ENCODE data around the gene CADM1.

DNA sequence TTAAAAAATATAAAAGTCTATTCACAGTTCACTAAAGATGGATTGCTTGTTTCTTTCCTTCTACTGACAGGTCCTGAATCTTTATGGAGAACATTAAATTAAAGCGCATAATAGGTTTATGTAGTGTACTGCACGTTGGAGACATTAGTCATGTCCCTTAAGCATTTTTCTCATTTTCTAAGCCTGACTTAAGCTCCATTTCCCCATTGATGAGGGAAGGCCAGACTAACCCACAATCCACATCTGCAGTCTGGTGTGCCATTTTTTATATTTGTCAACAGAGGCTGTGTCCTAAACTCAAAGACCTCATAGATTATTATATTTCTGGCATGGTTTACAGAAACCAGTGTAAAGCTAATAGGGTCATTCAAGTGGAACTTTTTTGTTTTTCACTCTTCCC lies 39.9 kb downstream of the CADM1 start:
- TF ChIP-seq CTCF (IDR thresholded peaks at IDR 0.05) (no peak), POLR2A (IDR thresholded peaks at IDR 0.05) (no peak)
